Stimulated activated naive CD8-positive, alpha-beta T cell treated with anti-CD3 and anti-CD28 coated beads, Interleukin-15, Interleukin-2, amounts not matched to agents 100 U/mL and 50 U/mL, for 24 hours (primary cell): Measurements from ENCODE around the gene DDR2.
A peak's percentile ranks its signal among the peaks of the same experiment; 100 is the strongest.
"Not testable (repeated sequence)": the region's sequence is repeated elsewhere in the genome, so short reads cannot be mapped to it uniquely, and the experiment has no call there.

Experiments used
- ATAC-seq: fragments of 150-1000 bp; cut with Tn5 transposase; one replicate; pipeline ENCODE4 v1.10.0; 2021
- DNase-seq: peaks from one replicate; pipeline ENCODE4 v3.0.0; 2021

The DDR2 gene

GRCh38 chr1:162779043-162779442 is 146.8 kb downstream of the DDR2 start:
- DNase-seq (no peak), ATAC-seq (no peak)

DNA sequence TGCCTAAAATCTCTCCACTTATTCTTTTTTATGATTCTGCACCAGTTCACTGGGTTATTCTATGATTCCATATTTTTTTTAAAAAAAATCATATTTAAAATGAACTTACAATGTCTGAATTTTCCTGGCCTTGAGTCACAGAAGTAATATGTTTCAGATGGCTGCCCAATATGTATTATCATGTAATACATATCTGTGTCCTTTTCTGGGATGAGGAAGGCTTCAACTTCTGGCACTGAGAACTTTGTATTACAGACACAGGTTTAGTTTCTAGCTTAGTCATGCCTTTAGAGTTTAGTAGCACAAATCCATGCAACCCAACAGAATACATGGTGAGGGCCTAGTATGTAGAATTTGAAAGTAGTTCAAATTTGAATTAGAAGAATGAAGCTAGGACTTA is 150.4 kb downstream of the DDR2 start:
- ATAC-seq = no peak
- DNase-seq = no peak

GRCh38 chr1:162784926-162785325 is 152.7 kb downstream of the DDR2 start:
- not testable (repeated sequence) for ATAC-seq, DNase-seq

GRCh38 chr1:162788783-162789182 is 156.5 kb downstream of the DDR2 start:
- DNase-seq, ATAC-seq: not testable (repeated sequence)

- ATAC-seq (peak; percentile 100), DNase-seq (peak; percentile 70)
These were observed 158.2 kb downstream of the DDR2 start, which contains the start of gene HSD17B7 for GRCh38 chr1:162790303-162790984. TSS of gene HSD17B7 (plus strand) at chr1:162790702. CDS start at chr1:162790801, 99 bp downstream.

- DNase-seq, ATAC-seq: not testable (repeated sequence)
These were observed 158.7 kb downstream of the DDR2 start for GRCh38 chr1:162790985-162791357.

GRCh38 chr1:162794284-162794683 is 162.0 kb downstream of the DDR2 start:
- DNase-seq, ATAC-seq: not testable (repeated sequence)

DNA sequence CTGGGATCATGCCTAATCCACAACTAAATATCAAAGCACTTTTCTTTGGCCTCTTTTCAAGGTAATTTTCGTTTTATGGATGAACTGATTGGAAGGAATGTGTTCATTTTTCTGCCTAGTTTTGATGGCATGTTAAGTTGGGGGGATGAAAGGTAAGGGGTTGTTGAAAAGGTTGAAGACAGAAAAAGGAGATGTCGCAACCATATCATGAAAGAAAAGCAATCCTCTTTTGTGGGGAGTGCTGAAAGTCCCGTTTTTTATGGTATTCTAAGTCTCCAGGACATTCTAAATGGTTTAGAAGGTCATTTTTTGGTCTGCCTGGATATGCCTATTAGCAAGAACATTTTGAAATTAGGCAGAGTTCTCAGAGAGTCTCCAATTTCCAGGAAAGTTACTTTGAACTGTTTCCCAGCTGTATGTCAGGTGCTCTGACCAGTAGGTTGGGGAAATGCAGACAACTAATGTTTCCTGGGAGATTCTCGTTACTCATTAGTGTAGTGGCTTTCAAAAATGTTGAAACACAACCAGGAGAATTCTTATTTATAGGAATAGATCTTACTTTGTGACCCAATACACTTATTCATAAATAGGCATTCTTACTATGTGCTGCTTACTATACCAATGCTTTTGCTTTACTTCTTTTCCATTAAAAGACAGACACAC is 164.5 kb downstream of the DDR2 start:
- not testable (repeated sequence) for ATAC-seq, DNase-seq

DNA sequence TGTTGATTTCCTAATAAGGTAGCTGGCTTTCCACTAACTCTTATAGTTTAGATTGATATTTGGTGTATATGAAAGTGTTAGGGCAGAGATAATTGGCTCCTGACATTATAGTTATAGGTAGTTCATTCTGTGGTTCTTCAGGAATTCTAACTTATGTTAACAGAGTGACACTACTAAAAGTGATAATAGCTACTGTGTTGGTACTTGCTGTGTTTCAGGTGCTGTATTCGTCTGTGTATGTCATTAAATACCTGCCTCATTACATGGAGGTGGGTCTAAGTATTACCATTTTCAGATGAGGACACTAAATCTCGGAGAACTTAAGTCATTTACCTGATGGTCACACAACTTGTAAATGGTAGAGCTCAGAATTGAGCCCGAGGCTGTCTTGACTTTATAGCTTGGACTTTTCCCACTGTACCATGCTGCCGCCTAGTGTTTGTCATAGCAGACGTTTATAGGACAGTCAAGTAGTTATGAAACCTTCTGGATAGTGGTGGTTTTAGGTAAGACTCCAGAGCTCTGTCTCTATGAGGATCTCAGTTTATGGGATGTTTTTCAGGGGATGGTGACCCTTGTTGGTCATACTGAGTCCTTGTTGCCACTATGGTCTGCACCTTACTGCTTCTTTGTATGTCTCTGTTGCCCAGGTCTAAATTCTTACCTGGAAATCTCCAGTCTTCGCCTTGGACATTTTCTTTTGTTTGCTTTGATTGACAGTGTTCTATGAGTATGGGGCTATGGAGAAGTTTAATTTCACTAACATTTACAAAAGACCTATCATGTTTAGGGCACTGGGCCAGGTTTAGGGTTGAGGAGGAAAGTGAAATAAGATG is 167.9 kb downstream of the DDR2 start:
- not testable (repeated sequence) for DNase-seq, ATAC-seq

DNA sequence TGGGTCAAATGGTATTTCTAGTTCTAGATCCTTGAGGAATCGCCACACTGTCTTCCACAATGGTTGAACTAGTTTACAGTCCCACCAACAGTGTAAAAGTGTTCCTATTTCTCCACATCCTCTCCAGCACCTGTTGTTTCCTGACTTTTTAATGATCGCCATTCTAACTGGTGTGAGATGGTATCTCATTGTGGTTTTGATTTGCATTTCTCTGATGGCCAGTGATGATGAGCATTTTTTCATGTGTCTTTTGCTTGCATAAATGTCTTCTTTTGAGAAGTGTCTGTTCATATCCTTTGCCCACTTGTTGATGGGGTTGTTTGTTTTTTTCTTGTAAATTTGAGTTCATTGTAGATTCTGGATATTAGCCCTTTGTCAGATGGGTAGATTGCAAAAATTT is 175.2 kb downstream of the DDR2 start:
- ATAC-seq, DNase-seq: not testable (repeated sequence)

DNA sequence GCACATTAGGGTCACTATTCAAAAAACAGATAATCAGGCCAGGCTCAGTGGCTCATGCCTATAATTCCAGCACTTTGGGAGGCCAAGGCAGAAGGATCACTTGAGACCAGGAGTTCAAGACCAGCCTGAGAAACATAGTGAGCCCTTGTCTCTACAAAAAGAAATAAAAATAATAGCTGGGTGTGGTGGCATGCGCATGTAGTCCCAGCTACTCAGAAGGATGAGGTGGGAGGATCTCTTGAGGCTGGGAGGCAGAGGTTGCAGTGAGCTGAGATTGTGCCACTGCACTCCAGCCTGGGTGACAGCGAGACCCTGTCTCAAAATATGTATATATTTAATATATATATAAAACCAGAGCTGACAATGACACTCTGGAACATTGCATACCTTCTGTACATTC is 180.1 kb downstream of the DDR2 start:
- not testable (repeated sequence) for DNase-seq

GRCh38 chr1:162818136-162818535 is 185.9 kb downstream of the DDR2 start:
- not testable (repeated sequence) for DNase-seq, ATAC-seq

More for the DNA sequence above, 180.1 kb downstream of the DDR2 start:
- not testable (repeated sequence) for ATAC-seq

GRCh38 chr1:162818666-162819065 is 186.4 kb downstream of the DDR2 start:
- not testable (repeated sequence) for DNase-seq, ATAC-seq

- ATAC-seq = peak; percentile 38
- DNase-seq = peak; percentile 19
These were observed 190.3 kb downstream of the DDR2 start for GRCh38 chr1:162822391-162823200.

DNA sequence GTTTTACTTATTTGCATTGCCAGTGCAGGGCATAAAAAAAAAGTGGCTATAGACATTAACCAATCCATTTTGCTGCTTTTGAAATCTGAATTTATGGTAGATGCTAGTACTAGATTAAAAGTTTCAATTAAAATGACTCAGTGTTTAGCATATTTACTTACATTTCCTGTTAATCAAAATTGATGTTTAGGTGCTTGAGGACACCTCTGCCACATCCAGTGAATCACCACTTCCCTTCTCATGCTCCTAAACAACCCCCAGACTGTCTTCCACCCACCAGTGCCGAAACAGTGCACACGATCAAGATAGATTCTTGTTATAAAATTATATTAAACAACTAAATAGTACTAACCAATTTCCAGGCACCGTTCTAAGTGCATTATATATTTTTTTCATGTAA is 191.0 kb downstream of the DDR2 start:
- DNase-seq (no peak), ATAC-seq (peak; percentile 82)

GRCh38 chr1:162823771-162824525 is 191.7 kb downstream of the DDR2 start:
- DNase-seq = no peak

DNA sequence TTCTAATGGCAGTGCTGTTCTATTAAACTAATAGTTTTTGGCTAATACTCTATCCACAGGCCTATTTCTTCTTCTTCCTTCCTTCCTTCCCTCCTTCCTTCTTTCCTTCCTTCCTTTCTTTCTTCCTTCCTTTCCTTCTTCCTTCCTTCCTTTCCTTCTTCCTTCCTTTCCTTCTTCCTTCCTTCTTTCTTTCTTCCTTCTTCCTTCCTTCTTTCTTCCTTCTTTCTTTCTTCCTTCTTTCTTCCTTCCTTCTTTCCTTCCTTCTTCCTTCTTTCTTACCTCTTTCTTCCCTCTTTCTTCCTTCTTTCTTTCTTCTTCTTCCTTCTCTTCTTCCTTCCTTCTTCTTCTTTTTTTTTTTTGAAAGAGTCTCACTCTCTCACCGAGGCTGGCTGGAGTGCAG is 197.0 kb downstream of the DDR2 start:
- DNase-seq (no peak), ATAC-seq (no peak)

More at GRCh38 chr1:162823771-162824525, 191.7 kb downstream of the DDR2 start:
- no peak for ATAC-seq

DNA sequence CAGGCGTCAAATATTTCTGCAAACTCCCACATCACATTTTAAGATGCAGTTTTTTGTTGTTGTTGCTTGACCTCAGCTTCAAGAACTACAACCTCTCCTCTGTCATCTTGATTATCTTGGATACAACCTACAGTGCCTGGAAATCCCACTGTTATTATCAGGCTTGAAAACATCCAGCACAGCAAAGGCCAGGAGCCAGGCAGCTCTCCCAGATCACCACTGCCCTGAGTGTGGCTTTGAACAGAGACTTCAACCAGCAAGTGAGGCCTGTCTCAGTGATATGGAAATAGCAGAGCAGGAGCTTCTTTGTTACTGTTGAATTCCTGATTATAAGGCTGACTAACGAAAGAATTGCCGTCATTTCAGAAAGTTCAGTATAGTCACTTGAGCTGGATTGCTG is 200.2 kb downstream of the DDR2 start:
- no peak for ATAC-seq
- DNase-seq = no peak

- ATAC-seq (peak; percentile 95), DNase-seq (no peak)
These were observed 203.1 kb downstream of the DDR2 start for GRCh38 chr1:162835157-162835899.
